Fibroblast of skin of scalp (primary cell): Measurements from ENCODE around the gene LRP5.
"Not testable (repeated sequence)": the region's sequence is repeated elsewhere in the genome, so short reads cannot be mapped to it uniquely, and the experiment has no call there.

ENCODE experiments used
- DNase-seq: peaks from one replicate; pipeline ENCODE4 v3.0.0-alpha.2; 2013

LRP5 gene

GRCh38 chr11:68424101-68424632 lies 111.8 kb downstream of the LRP5 start:
- no peak for DNase-seq

- DNase-seq, result no peak
These were observed 112.8 kb downstream of the LRP5 start for GRCh38 chr11:68424981-68425865.

- DNase-seq, result no peak
These were observed 113.5 kb downstream of the LRP5 start for GRCh38 chr11:68425866-68426380.

GRCh38 chr11:68429661-68430060 lies 117.3 kb downstream of the LRP5 start:
- no peak for DNase-seq

- no peak for DNase-seq
These were observed 118.0 kb downstream of the LRP5 start for GRCh38 chr11:68430384-68430783.

GRCh38 chr11:68430801-68431200 lies 118.4 kb downstream of the LRP5 start:
- no peak for DNase-seq

GRCh38 chr11:68431984-68432645 lies 119.7 kb downstream of the LRP5 start:
- no peak for DNase-seq

- DNase-seq, result no peak
These were observed 120.5 kb downstream of the LRP5 start for GRCh38 chr11:68432874-68433273.

GRCh38 chr11:68433541-68433940 lies 121.2 kb downstream of the LRP5 start:
- no peak for DNase-seq

GRCh38 chr11:68434159-68434558 lies 121.8 kb downstream of the LRP5 start:
- not testable (repeated sequence) for DNase-seq

GRCh38 chr11:68436162-68436888 lies 123.9 kb downstream of the LRP5 start:
- no peak for DNase-seq

- peak; percentile 74 for DNase-seq
These were observed 124.9 kb downstream of the LRP5 start for GRCh38 chr11:68436985-68437926.

- DNase-seq, result no peak
These were observed 125.7 kb downstream of the LRP5 start for GRCh38 chr11:68437927-68438657.

GRCh38 chr11:68438658-68439259 lies 126.4 kb downstream of the LRP5 start:
- no peak for DNase-seq

- peak; percentile 38 for DNase-seq
These were observed 127.1 kb downstream of the LRP5 start for GRCh38 chr11:68439355-68440065.

GRCh38 chr11:68440224-68440623 lies 127.8 kb downstream of the LRP5 start:
- DNase-seq, result peak; percentile 34

GRCh38 chr11:68441466-68442230 lies 129.3 kb downstream of the LRP5 start:
- DNase-seq, result peak; percentile 72

- no peak for DNase-seq
These were observed 130.0 kb downstream of the LRP5 start for GRCh38 chr11:68442433-68442832.

- no peak for DNase-seq
These were observed 132.2 kb downstream of the LRP5 start for GRCh38 chr11:68444566-68444965.
